GM10248 (cell line): Measurements from ENCODE around the gene DDX1.
"Not testable (repeated sequence)": the region's sequence is repeated elsewhere in the genome, so short reads cannot be mapped to it uniquely, and the experiment has no call there.

Experiments
- CTCF ChIA-PET: fragments of 300-600 bp; sonication (Branson Sonifier 250); formaldehyde crosslinking; extraction: SDS; loops from one replicate; lab custom pipeline; 2021; ENCODE audit warnings: antibody characterized with exemption; lab: Yijun Ruan, JAX
- POLR2A ChIA-PET: fragments of 350-650 bp; sonication (Branson Sonifier 250); formaldehyde crosslinking; extraction: SDS; loops from one replicate; lab custom pipeline; 2020; ENCODE audit warnings: antibody characterized with exemption; lab: Yijun Ruan, JAX
- DNase-seq: peaks from one replicate; pipeline ENCODE4 v3.0.0; 2012; ENCODE audit errors: extremely low spot score
- CTCF ChIP-seq: IDR thresholded peaks from 2 replicates; pipeline ENCODE4 v1.5.1; 2012; ENCODE audit warnings: mild to moderate bottlenecking, low read depth; ENCODE audit errors: extremely low read depth, missing control alignments, control extremely low read depth

DDX1 gene

GRCh38 chr2:15618449-15618855, 26.8 kb downstream of the DDX1 start:
- no peak for DNase-seq
- ChIA-PET POLR2A (no interaction called here), CTCF (interaction anchor here (0.7 to 1.7 kb wide), 3 partner anchors 18 to 43 kb away, joined by 3 to 4 read pairs (median 4); no protein-coding TSS in a partner anchor)
- TF ChIP-seq CTCF, result no peak

GRCh38 chr2:15619076-15619475, 27.4 kb downstream of the DDX1 start:
- no peak for DNase-seq
- CTCF ChIA-PET, result interaction anchor here (0.7 to 1.7 kb wide), 4 partner anchors 15 to 43 kb away, joined by 3 to 4 read pairs (median 4); no protein-coding TSS in a partner anchor
- POLR2A ChIA-PET, result no interaction called here
- TF ChIP-seq CTCF, result no peak

- POLR2A ChIA-PET, result no interaction called here
- CTCF ChIA-PET, result interaction anchor here (0.7 to 1.7 kb wide), 4 partner anchors 15 to 44 kb away, joined by 3 to 4 read pairs (median 4); no protein-coding TSS in a partner anchor
- no peak for TF ChIP-seq CTCF
- no peak for DNase-seq
Measured at GRCh38 chr2:15619510-15619909, 27.8 kb downstream of the DDX1 start.

GRCh38 chr2:15619938-15620337, 28.3 kb downstream of the DDX1 start:
- no peak for TF ChIP-seq CTCF
- ChIA-PET POLR2A (no interaction called here), CTCF (interaction anchor here (1.0 to 1.7 kb wide), 3 partner anchors 16 to 43 kb away, joined by 3 to 4 read pairs (median 4); no protein-coding TSS in a partner anchor)
- no peak for DNase-seq

- no peak for TF ChIP-seq CTCF
- ChIA-PET POLR2A (no interaction called here), CTCF (no interaction called here)
- no peak for DNase-seq
Measured at GRCh38 chr2:15620340-15620739, 28.7 kb downstream of the DDX1 start.

GRCh38 chr2:15620857-15621471, 29.3 kb downstream of the DDX1 start:
- POLR2A ChIA-PET, result no interaction called here
- CTCF ChIA-PET, result interaction anchor here (1.6 kb wide), 1 partner anchor 22 kb away, joined by 4 read pairs; no protein-coding TSS in a partner anchor
- TF ChIP-seq CTCF, result no peak
- DNase-seq, result no peak

- POLR2A ChIA-PET, DNase-seq: not testable (repeated sequence)
- CTCF ChIA-PET, result interaction anchor here (1.6 kb wide), 1 partner anchor 21 kb away, joined by 4 read pairs; no protein-coding TSS in a partner anchor
Measured at GRCh38 chr2:15621472-15621870, 29.8 kb downstream of the DDX1 start.
